SIG-M5 treated with dmso at 0.1 percent for 504 hours (cell line): ENCODE measurements around the gene TICAM2.
"Not testable (repeated sequence)": the region's sequence is repeated elsewhere in the genome, so short reads cannot be mapped to it uniquely, and the experiment has no call there.

ENCODE experiments used
- DNase-seq: peaks from one replicate; lab custom pipeline; 2025; ENCODE audit not compliant: unreplicated experiment; lab: John Stamatoyannopoulos, UW

The TICAM2 gene, protein sequence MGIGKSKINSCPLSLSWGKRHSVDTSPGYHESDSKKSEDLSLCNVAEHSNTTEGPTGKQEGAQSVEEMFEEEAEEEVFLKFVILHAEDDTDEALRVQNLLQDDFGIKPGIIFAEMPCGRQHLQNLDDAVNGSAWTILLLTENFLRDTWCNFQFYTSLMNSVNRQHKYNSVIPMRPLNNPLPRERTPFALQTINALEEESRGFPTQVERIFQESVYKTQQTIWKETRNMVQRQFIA

DNA sequence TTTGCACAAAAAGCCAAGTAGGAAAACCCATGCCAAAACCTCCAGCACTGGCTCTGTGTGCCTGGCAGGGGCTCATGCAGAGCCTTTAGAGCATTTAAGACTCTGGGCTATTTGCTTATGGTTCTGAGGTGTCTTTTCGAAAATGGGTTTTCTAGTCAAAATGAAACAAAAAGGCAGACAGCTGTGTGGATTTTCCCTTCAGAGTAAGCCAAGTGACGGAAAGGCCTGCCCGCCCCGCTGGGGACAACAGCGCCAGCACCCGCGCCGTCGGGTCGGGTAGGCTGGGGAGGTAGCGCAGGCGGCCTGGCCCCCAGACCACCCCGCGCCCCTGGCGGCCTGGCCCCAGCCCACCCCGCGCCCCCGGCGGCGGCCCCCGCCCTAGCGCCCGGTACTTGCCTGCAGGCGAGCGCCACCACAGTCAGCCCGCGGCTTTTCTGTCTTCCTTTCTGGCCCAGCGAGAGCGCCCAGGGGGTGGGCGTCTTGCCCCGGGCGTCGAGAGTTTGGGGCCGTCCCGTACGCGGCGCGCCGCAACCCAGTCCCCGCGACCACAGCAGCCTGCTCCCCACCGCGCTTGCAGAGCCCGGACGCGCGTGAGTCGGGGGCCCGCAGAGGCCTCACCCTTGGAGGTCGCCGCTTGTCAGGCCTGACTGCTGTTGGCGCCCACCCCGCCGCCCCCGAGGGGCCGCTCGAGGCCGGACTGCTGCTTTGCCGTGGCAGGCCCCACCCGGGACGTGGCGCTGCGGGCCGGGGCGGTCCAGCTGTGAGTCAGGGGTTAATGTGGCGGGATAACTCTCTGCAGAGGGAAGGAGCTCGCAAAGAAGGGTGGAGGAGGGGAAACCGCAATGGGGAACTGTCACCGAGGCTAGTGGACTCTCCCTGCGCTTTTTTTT is at the start of gene TICAM2:
TICAM2 (minus strand) TSS at position 779 of the 890 bp plus-strand sequence. CDS start 21,223 bp downstream, outside the sequence.
- DNase-seq, result no peak

DNA sequence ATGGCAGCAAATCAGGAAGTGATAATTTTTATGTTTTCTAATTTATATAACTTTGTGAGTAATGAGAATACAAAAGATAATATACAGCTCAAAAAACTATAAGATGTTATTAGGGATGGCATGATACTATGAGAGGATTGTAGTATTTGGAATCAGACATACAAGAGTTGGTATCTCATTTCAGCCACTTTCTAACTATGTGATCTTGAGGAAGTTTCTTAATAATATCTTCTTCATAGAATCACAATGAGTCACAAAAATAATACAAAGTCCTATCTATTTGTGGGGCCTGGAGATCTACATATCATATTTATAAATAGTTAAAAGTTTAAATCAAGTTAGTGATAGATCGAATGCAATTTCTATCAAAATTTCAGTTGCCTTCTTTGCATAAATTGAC is 47.3 kb upstream of the TICAM2 start:
- no peak for DNase-seq

DNA sequence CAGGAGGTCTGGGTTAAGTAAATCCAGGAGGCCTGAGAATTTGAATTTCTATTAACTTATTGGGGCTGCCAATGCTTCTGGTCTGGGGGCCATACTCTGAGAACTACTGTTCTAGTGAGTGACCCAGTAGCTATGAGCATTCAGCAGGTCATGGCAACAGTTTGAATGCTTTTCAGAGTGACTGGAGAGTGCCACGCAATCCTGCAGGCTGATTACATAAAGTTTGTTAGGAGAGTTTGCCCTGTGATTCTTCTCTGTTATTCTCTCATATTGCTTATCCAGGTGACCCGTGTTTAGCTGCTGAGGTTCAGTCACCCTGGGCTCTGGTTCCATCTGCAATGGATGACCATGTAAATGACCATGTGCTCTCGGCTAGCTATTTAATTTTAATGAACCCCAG is 45.8 kb upstream of the TICAM2 start:
- DNase-seq, result no peak

DNA sequence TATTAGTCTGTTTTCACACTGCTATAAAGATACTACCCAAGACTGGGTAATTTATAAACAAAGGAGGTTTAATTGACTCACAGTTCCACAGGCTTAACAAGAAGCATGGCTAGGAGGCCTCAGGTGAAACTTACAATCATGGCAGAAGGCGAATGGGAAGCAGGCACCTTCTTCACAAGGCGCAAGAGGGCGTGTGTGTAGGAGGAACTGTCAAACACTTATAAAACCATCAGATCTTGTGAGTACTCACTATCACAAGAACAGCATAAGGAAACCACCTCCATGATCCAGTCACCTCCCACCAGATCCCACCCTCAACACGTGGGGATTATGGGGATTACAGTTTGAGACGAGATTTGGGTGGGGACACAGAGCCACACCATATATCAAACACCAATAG is 43.1 kb upstream of the TICAM2 start:
- DNase-seq, result not testable (repeated sequence)

DNA sequence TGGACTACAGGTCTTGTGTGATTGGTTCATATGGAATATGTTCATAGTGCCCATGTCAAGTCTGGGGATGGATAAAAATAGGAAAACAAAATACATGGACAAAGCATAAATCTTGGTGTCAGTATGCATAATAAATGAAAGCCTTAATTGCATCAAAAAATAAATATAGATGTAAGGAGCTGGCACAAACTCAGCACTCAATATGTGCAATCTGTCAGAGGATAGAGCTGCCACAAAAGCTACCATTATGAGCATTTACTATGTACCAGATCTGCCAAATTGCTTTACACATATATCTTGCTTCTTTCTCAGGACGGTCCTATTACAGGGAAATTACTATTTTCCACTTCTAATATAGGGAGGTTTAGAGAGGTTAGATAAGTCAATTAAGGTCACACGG is 41.8 kb upstream of the TICAM2 start:
- no peak for DNase-seq

DNA sequence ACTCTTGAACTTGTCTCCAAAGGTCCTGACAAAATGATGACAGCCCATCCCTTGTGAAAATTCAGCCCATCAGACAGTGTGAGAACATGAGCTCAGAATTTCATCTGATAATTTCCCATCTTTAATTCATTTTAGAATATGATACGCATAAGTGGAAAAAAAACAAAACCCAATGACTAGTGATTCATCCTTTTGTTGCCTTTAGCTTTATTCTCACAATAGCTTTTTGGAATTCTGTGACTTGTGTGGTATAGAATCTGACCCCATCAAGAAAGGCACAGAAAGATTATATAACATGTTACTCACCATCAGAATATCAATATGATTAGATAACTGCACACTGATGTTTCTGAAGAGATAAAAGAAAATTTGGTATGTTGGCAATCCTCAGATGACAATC is 39.7 kb upstream of the TICAM2 start:
- DNase-seq, result no peak

DNA sequence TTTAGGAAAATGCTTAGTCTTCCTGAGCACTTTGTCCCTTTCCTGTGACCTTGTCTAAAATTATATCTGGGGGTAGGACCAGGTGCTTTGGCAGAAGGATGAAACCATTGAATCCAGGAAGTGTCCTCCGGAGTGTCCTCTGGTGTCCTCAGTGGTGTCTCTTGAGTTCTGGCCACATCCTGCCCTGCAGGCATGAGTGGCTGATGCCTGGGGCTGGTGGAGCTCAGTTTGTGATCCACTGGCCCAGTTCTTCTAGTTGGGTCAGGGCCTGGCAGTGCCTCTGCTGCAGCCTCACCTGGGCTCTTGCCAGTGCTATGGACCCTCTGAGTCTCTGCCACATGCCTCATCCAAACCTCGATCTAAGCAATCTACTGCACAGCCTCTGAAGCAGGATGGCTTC is 38.0 kb upstream of the TICAM2 start:
- DNase-seq, result no peak

DNA sequence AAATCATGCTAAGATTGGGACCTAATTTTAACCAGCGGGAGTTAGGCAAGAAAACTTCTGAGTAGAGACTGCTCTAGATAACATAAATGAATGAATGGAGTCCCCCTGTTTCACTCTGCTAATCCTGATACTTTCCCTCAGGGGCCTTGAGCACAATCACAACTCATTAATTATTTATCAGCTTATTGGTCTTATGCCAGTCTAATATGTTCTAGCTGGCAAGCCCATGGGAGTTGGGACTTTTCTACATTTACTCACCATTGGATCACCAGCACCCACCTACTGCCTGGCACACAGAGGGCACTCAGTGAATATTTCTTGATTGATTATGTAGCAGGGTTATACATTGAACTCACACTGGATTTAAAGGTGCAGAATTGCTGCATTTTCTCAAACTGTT is 37.1 kb upstream of the TICAM2 start:
- DNase-seq, result no peak

DNA sequence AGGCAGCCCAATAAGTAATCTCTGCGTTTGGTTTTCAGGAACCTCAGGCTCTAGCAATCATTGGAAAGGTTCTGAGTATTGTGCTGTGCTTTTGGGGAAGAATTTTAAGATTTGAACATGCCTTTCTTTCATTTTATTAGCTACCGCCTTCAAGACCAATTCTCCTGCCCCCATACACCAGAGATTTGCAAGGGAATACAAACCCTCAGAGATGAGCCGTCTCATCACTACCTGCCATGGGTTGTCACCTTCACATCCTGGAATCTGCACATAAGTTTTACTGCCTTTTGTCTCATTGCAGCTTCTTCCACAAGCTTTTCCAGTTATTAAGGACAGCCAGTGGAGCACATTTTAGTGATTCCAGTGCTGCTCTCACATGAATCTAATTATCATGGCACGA is 35.2 kb upstream of the TICAM2 start:
- no peak for DNase-seq

DNA sequence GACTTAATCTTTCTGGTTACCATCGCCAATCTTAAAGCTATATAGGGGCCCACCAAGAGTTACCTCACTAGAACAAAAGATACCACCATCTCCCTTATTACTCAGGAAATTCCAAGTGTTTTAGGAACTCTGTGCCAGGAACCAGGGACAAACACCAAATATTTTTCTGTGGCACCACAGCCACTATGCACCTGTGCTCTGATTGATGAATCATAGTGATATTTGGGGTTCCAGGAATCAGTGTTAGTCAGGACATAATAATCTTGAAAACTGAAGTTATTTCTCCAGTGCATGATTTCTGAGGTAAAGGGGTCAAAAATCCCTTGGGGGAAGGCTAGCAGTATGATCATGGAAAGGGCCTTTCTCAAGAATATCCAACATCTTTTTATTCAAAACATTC is 33.7 kb upstream of the TICAM2 start:
- no peak for DNase-seq

DNA sequence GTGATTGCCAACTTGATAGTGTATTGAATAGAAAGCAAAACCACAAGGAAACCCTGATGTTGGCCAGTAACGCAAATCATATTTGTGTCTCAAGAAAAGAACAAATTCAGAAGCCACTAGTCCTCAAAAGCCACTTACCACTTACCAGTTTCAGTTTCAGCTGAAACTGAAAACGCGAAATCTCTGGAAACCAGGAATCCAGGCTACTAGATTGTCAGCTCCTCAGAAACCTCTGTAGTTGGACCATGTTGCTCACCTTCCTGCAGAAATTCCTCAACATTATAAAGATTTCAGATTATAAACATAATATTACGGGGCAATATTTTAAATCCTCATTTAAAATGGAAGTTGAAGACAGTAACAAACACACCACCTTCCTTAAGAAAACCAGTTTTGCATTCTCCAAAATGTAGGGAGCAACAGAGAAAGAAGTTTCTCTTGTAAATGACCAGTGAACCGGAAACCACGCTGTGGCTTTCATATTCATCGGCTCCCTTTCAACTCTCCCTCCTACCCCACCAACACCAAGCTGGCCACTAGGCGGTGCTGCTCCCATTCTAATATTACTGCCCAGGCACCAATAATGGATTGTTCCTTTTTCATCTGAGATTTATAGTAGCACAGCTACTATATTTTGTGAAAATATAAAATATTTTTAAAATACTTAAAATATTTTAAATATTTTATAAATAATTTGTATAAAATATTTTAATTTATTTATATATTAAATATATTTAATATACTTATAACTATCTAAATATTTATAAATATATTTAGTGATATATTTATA is 32.3 kb upstream of the TICAM2 start:
- DNase-seq, result peak; percentile 92

DNA sequence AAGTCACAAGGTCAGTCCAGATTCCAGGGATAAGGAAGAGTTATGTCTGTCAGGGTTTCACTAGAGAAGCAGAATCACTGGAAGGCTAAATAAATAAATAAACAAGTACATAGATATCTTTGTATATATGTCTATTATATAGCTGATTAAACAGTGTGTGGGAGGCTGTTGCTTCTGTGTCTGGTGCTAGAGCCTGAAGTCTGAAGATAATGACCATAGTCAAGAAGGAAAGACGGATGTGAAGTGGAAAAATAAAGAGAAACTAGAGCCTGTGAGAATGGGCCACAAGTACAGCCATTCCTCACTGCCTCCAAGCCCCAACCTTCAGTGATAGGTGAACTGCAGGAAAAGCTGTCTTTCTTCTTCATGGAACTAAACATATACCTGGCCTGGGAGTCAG is 27.6 kb upstream of the TICAM2 start:
- DNase-seq, result no peak

DNA sequence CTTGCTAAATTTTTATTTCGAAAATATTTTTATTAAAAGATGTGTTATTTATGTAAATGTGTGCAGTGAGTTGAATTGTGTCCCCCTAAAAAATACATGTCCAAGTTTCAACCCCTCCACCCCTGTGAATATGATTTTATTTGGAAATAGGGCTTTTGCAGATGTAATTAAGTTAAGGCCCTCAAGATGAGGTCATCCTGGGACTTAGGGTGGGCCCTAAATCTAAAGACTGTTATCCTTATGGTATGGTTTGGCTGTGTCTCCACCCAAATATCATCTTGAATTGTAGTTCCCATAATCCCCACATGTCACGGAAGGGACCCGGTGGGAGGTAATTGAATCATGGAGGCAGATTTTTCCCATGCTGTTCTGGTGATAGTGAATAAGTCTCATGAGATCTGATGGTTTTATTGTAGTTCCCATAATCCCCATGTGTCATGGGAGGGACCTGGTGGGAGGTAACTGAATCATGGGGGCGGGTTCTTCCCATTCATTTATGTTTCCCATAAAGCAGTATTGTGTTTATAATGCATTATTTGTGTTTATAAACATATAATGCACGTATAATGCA is 25.1 kb upstream of the TICAM2 start:
- DNase-seq, result no peak

DNA sequence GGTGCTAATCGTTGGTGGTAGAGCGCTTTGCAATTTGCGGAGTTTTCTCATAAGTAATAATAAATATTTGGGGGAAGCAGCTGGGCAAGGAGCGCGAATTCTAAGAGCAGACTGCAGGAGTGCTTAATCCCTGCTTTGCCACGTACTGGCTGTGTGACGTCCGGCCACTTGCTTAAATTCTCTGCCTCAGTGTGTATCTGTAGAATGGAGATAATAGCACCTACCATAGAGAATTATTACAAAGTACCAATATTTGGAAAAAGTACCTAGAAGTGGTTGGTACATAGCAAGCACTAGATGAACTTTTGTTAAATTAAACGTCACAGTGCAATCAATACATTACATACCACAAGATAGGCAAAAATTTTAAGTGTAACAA is 24.2 kb upstream of the TICAM2 start:
- no peak for DNase-seq

DNA sequence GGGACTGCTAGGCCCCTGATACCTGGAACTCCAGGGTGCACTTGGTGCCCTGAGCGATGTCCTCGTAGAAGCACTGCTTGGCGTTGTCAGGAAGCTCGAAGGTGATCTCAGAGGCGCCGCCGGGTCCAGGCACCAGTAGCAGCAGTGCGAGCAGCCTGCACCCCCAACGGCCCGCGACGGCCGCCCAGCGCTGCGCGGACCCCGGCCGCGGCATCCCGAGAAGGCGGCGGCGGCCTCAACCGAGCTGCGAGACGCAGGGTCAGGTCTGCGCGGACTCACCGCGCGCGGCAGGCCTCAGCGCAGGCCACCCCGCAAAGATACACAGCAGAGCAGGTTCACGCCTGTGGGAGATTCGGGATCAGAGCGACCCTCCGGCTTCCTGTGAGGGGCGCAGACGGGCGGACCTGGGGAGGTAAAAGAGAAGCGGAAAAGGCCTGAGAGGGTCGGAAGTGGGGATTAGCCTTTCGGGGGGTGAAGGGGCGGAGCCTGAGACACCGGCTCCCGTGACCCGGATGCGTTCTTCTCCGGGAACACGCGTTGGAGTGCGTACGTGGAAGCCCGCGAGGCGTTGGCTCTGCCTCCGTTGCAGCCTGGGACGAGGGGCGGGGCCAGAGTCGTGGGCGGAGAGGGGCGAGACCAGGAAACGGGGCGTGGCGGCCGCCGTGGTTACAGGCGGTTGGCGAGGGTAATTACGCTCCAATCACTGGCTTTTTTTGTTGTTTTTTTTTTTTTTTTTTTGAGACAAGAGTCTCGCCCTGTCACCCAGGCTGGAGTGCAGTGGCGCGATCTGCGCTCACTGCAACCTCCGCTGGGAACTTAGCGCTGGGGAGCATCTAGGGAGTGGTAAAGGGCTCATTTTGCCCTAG is 23.5 kb upstream of the TICAM2 start, which contains the start of gene TMED7:
TMED7 (minus strand) TSS at position 458 of the 866 bp plus-strand sequence; CDS start at position 214, 244 bp downstream.
- DNase-seq, result peak; percentile 95

DNA sequence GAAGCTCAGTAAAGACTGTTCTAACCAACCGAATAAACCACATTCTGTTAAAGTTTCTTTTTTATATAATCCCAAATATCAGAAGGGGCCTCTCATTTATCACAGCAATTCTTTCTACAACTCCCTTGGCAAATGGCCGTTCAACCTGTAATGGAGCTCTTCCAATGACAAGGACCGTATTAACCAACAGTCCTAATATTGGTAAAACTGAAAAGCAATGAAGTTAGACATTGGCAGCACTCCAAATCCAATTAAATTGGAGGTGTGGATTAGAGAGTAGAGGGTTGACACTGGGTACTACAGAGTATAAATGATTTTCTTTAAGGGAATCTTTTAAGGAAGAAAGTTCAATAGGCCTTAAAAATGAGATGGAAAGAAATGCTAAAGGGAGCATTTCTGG is 22.7 kb upstream of the TICAM2 start:
- DNase-seq, result no peak

DNA sequence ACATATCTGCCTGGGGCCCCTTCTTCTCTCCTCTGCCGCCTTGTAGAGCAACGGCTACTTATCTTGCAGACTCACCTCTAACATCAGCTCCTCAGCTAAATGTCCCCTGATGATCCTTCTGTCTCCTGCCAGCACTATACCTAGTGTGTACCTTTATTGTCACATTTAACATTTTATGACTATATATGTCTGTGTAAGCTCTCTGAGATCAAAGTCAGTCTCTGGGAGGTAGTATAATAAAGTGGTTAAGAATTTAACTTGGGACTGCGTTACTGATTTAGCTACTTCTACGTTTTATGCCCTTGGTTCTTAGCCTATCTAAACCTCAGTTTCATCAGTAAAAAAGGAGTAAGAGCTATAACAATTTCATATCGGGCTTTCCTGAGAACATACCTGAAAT is 21.4 kb upstream of the TICAM2 start:
- DNase-seq, result no peak

DNA sequence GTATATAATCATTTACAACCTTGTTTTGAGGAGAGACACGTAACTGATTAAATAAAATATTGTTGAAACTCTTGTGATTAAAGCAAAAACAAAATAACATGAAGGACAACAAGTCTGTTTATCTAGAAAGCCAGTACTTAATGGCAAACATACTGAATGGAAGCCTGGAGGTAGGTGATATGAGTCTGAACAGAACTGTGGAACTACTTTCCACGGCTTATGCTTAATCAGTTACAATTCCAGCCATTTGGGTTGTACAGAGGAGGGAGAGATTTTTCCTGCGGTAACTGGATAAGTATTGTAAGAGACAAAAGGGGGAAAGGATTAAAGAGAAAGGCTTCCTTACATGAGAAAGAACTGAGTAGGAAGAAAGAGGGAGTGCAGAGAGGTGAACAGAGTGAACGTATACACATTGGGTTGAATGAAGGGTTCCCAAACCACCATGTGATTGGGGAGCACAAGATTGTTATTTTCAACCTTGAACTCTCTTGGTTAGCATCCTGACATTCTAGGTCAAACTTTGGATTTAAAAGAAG is 19.2 kb upstream of the TICAM2 start:
- DNase-seq, result no peak

DNA sequence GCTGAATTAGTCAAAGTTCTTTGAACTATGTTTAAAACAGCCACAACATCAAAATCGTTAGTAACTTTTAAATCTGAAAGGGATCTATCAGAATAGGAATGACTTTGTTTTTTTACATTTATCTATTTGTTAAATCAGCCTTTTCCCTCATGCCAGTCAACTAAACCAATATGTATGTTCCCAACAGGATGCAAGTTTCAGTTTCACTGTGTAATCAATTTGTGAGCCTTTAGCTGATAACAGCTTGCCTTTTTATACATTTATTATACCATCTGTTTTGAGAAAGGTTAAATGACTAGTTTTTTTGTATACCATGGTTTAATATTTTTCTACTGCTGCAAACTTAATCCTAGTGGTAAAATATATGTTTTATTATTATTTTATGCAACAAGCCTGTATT is 14.6 kb upstream of the TICAM2 start:
- no peak for DNase-seq

DNA sequence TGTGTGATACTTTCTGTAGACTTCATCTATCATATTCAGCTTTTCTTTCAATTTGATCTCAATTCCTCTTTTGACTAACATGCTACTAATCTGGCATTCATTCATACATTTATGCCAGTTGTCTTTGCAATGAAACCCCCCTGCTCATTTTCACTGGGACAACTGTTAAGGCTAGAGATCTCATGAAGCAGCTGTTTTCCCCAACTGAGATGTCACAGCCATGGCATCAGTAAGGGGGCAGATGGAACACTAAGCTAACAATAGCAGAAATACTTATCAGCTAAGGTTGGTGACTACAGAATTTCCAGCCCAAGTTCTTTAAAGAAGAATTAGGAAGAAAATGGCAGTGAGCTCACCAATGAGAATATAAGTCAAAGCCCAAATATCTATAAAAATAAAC is 14.2 kb upstream of the TICAM2 start:
- DNase-seq, result no peak
